Neural progenitor cell (in vitro differentiated cells): ENCODE measurements around the gene SLC4A4.

ENCODE experiments used
- EZH2 ChIP-seq: fragments of 200-600 bp; sonication (generic); IDR thresholded peaks from 2 replicates; pipeline ENCODE4 v1.6.1; 2017; ENCODE audit warnings: antibody characterized with exemption, mild to moderate bottlenecking, moderate library complexity
- TF ChIP-seq, protein P1 (sequence below): fragments of 200-600 bp; sonication (generic); IDR thresholded peaks from 2 replicates; pipeline ENCODE4 v1.5.1; 2017; ENCODE audit warnings: antibody characterized with exemption, mild to moderate bottlenecking

- TF ChIP-seq, protein P1, sequence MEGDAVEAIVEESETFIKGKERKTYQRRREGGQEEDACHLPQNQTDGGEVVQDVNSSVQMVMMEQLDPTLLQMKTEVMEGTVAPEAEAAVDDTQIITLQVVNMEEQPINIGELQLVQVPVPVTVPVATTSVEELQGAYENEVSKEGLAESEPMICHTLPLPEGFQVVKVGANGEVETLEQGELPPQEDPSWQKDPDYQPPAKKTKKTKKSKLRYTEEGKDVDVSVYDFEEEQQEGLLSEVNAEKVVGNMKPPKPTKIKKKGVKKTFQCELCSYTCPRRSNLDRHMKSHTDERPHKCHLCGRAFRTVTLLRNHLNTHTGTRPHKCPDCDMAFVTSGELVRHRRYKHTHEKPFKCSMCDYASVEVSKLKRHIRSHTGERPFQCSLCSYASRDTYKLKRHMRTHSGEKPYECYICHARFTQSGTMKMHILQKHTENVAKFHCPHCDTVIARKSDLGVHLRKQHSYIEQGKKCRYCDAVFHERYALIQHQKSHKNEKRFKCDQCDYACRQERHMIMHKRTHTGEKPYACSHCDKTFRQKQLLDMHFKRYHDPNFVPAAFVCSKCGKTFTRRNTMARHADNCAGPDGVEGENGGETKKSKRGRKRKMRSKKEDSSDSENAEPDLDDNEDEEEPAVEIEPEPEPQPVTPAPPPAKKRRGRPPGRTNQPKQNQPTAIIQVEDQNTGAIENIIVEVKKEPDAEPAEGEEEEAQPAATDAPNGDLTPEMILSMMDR = no peak
- TF ChIP-seq EZH2 = no peak
These were observed 247.4 kb downstream of the SLC4A4 start for GRCh38 chr4:71586087-71586763.
